Measurements from ENCODE around the gene ANTXR2. TPM values are rescaled to one million over a fixed set of nuclear protein-coding genes. Genes with fewer than 3 reads are reported as not detected.

Gene ANTXR2
- total and polyA plus RNA-seq, 12 donors = 9.9 to 68.4 (median 49.2) TPM

DNA sequence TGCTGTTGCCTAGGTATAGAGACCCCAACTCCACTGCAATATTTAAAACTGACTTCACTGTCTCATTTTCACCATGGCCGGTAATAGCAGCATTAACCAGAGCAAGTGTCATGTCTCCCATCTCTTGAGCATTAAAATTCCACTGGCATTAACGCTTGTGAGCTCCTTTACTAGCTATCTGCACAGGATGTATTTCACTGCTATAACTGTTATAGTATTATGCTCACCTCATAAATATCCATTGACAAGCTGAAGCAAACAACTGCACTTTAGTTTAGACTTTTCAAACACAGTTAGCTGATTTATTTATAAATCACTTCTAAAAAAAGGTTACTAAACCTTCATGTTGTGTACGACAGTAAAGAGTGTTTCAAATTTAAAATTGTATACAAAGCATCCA is 157.8 kb downstream of the ANTXR2 start:
- intact Hi-C loops (cut with DNase I) = loop anchor here in 2 of 10 donors (10.0 kb wide), 2 partner anchors 160 to 270 kb away; partner anchors contain the start of gene ANTXR2 (in 1 of the 2)
- no peak overlapping the region for H3K27ac ChIP-seq

GRCh38 chr4:79913581-79913980 is 159.4 kb downstream of the ANTXR2 start:
- Histone ChIP-seq H3K9me3 (no peaks in the 10 kb centered on the region), H3K4me1 (peaks cover 0 to 9% (median 0%) of the 10 kb centered on the region in 9 donors), H3K4me3 (no peak overlapping the region), H3K27ac (no peak overlapping the region), H3K27me3 (no peaks in the 10 kb centered on the region), H3K36me3 (no peaks in the 10 kb centered on the region)
- WGBS, 2 donors = 25 to 30% methylated on average over 1 of the region's 1 CpG
- intact Hi-C loops (cut with DNase I) = loop anchor here in 2 of 10 donors (10.0 kb wide), 2 partner anchors 161 to 271 kb away; partner anchors contain the start of gene ANTXR2 (in 1 of the 2)
- no peak for DNase-seq
- no peak for ATAC-seq
- TF ChIP-seq, protein P1, sequence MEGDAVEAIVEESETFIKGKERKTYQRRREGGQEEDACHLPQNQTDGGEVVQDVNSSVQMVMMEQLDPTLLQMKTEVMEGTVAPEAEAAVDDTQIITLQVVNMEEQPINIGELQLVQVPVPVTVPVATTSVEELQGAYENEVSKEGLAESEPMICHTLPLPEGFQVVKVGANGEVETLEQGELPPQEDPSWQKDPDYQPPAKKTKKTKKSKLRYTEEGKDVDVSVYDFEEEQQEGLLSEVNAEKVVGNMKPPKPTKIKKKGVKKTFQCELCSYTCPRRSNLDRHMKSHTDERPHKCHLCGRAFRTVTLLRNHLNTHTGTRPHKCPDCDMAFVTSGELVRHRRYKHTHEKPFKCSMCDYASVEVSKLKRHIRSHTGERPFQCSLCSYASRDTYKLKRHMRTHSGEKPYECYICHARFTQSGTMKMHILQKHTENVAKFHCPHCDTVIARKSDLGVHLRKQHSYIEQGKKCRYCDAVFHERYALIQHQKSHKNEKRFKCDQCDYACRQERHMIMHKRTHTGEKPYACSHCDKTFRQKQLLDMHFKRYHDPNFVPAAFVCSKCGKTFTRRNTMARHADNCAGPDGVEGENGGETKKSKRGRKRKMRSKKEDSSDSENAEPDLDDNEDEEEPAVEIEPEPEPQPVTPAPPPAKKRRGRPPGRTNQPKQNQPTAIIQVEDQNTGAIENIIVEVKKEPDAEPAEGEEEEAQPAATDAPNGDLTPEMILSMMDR (IDR thresholded peaks at IDR 0.05) = no peak

More for the DNA sequence above, 157.8 kb downstream of the ANTXR2 start:
- Histone ChIP-seq H3K9me3 (no peaks in the 10 kb centered on the region), H3K27me3 (no peaks in the 10 kb centered on the region), H3K36me3 (no peaks in the 10 kb centered on the region), H3K4me3 (no peak overlapping the region), H3K4me1 (peaks cover 0 to 9% (median 0%) of the 10 kb centered on the region in 9 donors)
- WGBS, 2 donors = 53 to 70% methylated on average over 3 of the region's 3 CpGs
- no peak for DNase-seq
- TF ChIP-seq, protein P1 (IDR thresholded peaks at IDR 0.05) = no peak
- no peak for ATAC-seq

DNA sequence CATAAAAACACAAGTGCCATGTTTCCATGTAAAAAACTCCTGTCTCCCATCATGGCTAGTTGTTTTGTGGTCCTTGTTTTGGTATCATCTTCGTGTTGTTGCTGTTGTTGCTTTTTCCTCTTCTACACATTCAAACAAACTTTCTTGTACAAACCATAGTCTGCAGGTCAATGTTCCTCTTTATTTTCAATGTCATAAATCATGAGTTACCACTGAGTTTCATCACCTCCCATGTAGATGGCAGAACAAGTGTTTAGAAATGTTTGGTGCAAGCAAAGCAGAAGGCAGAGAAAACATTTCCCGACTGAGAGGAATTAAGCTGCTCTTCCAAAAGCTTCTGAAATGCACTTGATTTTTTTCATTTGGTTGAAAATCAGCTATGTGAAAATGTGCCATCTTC is 166.0 kb downstream of the ANTXR2 start:
- WGBS, 2 donors = 85 to 89% methylated on average over 2 of the region's 2 CpGs
- Histone ChIP-seq H3K9me3 (no peaks in the 10 kb centered on the region), H3K4me3 (no peak overlapping the region), H3K27me3 (no peaks in the 10 kb centered on the region), H3K36me3 (peaks cover 0 to 31% (median 20%) of the 10 kb centered on the region in 9 donors), H3K4me1 (peaks cover 0 to 16% (median 0%) of the 10 kb centered on the region in 9 donors), H3K27ac (no peak overlapping the region)
- ATAC-seq (no peak), DNase-seq (no peak)
- TF ChIP-seq, protein P1 (IDR thresholded peaks at IDR 0.05) = no peak
- intact Hi-C loops (cut with DNase I) = no loop called here

- DNase-seq = no peak
- ATAC-seq = no peak
- peaks cover 0 to 16% (median 0%) of the 10 kb centered on the region in 9 donors for H3K4me1 ChIP-seq
- 95 to 97% methylated on average over 5 of the region's 5 CpGs for WGBS, 2 donors
- peaks cover 0 to 31% (median 20%) of the 10 kb centered on the region in 9 donors for H3K36me3 ChIP-seq
- no peak overlapping the region for H3K27ac ChIP-seq
- H3K4me3 ChIP-seq = no peak overlapping the region
- H3K9me3 ChIP-seq = no peaks in the 10 kb centered on the region
- intact Hi-C loops (cut with DNase I) = no loop called here
- H3K27me3 ChIP-seq = no peaks in the 10 kb centered on the region
- TF ChIP-seq, protein P1 (IDR thresholded peaks at IDR 0.05) = no peak
Observed at GRCh38 chr4:79906303-79906702, 166.7 kb downstream of the ANTXR2 start.

Data from heart right ventricle (tissue), 16 donors.